ENCODE data around the gene BUB1B.

DNA sequence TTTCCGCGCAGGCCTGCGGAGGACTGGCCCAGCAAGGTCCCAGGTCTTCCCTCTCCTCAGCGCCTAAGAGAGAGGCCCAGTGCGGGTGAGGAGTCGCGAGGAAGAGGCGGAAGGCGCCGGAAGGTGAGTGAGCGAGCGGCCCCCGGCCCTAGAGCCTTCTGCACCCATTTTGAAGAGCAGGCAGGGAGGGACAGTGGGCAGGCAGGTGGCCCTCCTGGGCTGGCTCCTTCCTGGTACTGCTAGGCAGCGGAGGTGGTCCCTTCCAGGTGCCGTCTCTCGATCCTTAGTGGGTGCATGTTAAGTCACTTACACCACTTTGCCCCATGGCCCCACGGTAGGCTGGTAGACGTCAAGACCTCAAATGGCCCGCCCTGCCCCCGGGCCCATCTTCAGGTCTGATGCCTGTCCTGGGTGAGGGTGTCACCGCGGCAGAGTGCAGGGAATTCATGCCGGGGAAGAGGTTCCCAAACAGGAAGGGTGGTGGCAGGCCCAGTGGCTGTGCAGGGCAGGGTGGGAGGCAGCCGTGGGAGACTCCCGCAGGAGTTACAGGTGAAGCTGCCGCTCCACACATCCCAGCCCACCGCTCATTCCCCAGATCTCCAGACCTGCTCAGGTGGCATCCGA is 92.4 kb downstream of the BUB1B start:
- TF ChIP-seq, protein P1, sequence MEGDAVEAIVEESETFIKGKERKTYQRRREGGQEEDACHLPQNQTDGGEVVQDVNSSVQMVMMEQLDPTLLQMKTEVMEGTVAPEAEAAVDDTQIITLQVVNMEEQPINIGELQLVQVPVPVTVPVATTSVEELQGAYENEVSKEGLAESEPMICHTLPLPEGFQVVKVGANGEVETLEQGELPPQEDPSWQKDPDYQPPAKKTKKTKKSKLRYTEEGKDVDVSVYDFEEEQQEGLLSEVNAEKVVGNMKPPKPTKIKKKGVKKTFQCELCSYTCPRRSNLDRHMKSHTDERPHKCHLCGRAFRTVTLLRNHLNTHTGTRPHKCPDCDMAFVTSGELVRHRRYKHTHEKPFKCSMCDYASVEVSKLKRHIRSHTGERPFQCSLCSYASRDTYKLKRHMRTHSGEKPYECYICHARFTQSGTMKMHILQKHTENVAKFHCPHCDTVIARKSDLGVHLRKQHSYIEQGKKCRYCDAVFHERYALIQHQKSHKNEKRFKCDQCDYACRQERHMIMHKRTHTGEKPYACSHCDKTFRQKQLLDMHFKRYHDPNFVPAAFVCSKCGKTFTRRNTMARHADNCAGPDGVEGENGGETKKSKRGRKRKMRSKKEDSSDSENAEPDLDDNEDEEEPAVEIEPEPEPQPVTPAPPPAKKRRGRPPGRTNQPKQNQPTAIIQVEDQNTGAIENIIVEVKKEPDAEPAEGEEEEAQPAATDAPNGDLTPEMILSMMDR (optimal IDR thresholded peaks at IDR 0.05 in 1 of 3, IDR thresholded peaks at IDR 0.05 in 1 of 3, conservative IDR thresholded peaks at IDR 0.05 in 1 of 3; ENCODE audit: extremely low read depth in 1 of 3, insufficient read depth in 2 of 3, low read length in 3 of 3) = no peak
- TF ChIP-seq EZH2 (IDR thresholded peaks at IDR 0.05; ENCODE audit: low read length) = no peak

Data from keratinocyte (primary cell).